HEK293T (cell line): ENCODE measurements around the gene TRERF1.
A peak's percentile ranks its signal among the peaks of the same experiment; 100 is the strongest.

ENCODE experiments used
- CTCF ChIA-PET: fragments of 350-600 bp; formaldehyde crosslinking; extraction: SDS; loops from one replicate; lab custom pipeline; 2021; ENCODE audit warnings: antibody characterized with exemption, inconsistent platforms; lab: Yijun Ruan, JAX
- POLR2A ChIA-PET: fragments of 350-600 bp; formaldehyde crosslinking; extraction: SDS; loops from one replicate; lab custom pipeline; 2020; ENCODE audit warnings: antibody characterized with exemption, inconsistent platforms; lab: Yijun Ruan, JAX
- DNase-seq: peaks from one replicate; pipeline ENCODE4 v3.0.0; 2012; ENCODE audit warnings: mixed read lengths; ENCODE audit errors: extremely low spot score
- ARNT ChIP-seq: fragments of 450-650 bp; IDR thresholded peaks from 2 replicates; pipeline ENCODE4 v1.6.1; 2017; ENCODE audit warnings: mild to moderate bottlenecking
- BHLHE40 ChIP-seq: fragments of 450-650 bp; IDR thresholded peaks from 2 replicates; pipeline ENCODE4 v1.6.1; 2016; ENCODE audit warnings: mild to moderate bottlenecking, moderate library complexity, borderline replicate concordance
- CTBP1 ChIP-seq: fragments of 450-650 bp; IDR thresholded peaks from 2 replicates; pipeline ENCODE4 v1.6.1; 2016; ENCODE audit warnings: borderline replicate concordance
- ELF4 ChIP-seq: fragments of 450-650 bp; IDR thresholded peaks from 2 replicates; pipeline ENCODE4 v1.6.1; 2017; ENCODE audit warnings: antibody characterized with exemption
- FOXA1 ChIP-seq: fragments of 450-650 bp; IDR thresholded peaks from 2 replicates; pipeline ENCODE4 v1.6.1; 2016; ENCODE audit warnings: mild to moderate bottlenecking
- FOXK2 ChIP-seq: fragments of 450-650 bp; IDR thresholded peaks from 2 replicates; pipeline ENCODE4 v1.6.1; 2016; ENCODE audit warnings: mild to moderate bottlenecking
- FOXM1 ChIP-seq: fragments of 450-650 bp; IDR thresholded peaks from 2 replicates; pipeline ENCODE4 v1.6.1; 2017; ENCODE audit warnings: mild to moderate bottlenecking, borderline replicate concordance
- HDGF ChIP-seq: fragments of 450-650 bp; IDR thresholded peaks from 2 replicates; pipeline ENCODE4 v1.6.1; 2017; ENCODE audit warnings: antibody characterized with exemption, borderline replicate concordance
- L3MBTL2 ChIP-seq: fragments of 450-650 bp; conservative IDR thresholded peaks from 2 replicates; pipeline ENCODE4 v1.6.1; 2016; ENCODE audit warnings: mild to moderate bottlenecking
- LEF1 ChIP-seq: fragments of 450-650 bp; IDR thresholded peaks from 2 replicates; pipeline ENCODE4 v1.6.1; 2017; ENCODE audit warnings: mild to moderate bottlenecking, borderline replicate concordance
- NFRKB ChIP-seq: fragments of 450-650 bp; IDR thresholded peaks from 2 replicates; pipeline ENCODE4 v1.6.1; 2016; ENCODE audit warnings: mild to moderate bottlenecking, moderate library complexity
- PKNOX1 ChIP-seq: fragments of 450-650 bp; IDR thresholded peaks from 2 replicates; pipeline ENCODE4 v1.6.1; 2016
- SP1 ChIP-seq: fragments of 450-650 bp; IDR thresholded peaks from 2 replicates; pipeline ENCODE4 v1.6.1; 2017
- SUZ12 ChIP-seq: fragments of 450-650 bp; IDR thresholded peaks from 2 replicates; pipeline ENCODE4 v1.6.1; 2016; ENCODE audit warnings: mild to moderate bottlenecking
- TARDBP ChIP-seq: fragments of 450-650 bp; IDR thresholded peaks from 2 replicates; pipeline ENCODE4 v1.6.1; 2016
- ZNF384 ChIP-seq: fragments of 450-650 bp; IDR thresholded peaks from 2 replicates; pipeline ENCODE4 v1.6.1; 2016

Gene TRERF1

GRCh38 chr6:42179261-42179944 lies 272.3 kb downstream of the TRERF1 start:
- no peak for DNase-seq
- CTCF ChIA-PET: interaction anchor here (0.6 to 0.9 kb wide), 2 partner anchors 11 to 35 kb away, joined by 3 to 4 read pairs; no protein-coding TSS in a partner anchor
- POLR2A ChIA-PET: interaction anchor here (1.4 kb wide), 1 partner anchor 35 kb away, joined by 3 read pairs; no protein-coding TSS in a partner anchor

GRCh38 chr6:42177514-42178364 lies 274.0 kb downstream of the TRERF1 start:
- CTCF ChIA-PET: interaction anchor here (0.6 kb wide), 1 partner anchor 281 kb away, joined by 5 read pairs; no protein-coding TSS in a partner anchor
- POLR2A ChIA-PET: no interaction called here
- DNase-seq: no peak
- TF ChIP-seq PKNOX1: peak; percentile 35; the same call in 1 of the 2 replicates
- no peak for TF ChIP-seq SP1

More at GRCh38 chr6:42179261-42179944, 272.3 kb downstream of the TRERF1 start:
- TF ChIP-seq LEF1 (no peak), FOXK2 (no peak), SP1 (no peak), PKNOX1 (no peak)

GRCh38 chr6:42176981-42177380 lies 274.7 kb downstream of the TRERF1 start:
- TF ChIP-seq NFRKB (no peak), TARDBP (no peak), FOXA1 (no peak), ELF4 (no peak), PKNOX1 (no peak), FOXK2 (no peak), ARNT (no peak), L3MBTL2 (no peak), FOXM1 (no peak), ZNF384 (no peak), HDGF (no peak), LEF1 (no peak)
- no peak for DNase-seq
- CTCF ChIA-PET: interaction anchor here (0.6 kb wide), 1 partner anchor 281 kb away, joined by 5 read pairs; no protein-coding TSS in a partner anchor
- POLR2A ChIA-PET: no interaction called here

- no peak for DNase-seq
- ChIA-PET POLR2A (no interaction called here), CTCF (interaction anchor here (0.7 kb wide), 1 partner anchor 17 kb away, joined by 3 read pairs; no protein-coding TSS in a partner anchor)
- TF ChIP-seq CTBP1: no peak
- no peak for TF ChIP-seq ZNF384
- TF ChIP-seq HDGF: no peak
- TF ChIP-seq BHLHE40: no peak
- TF ChIP-seq SP1: no peak
- TF ChIP-seq SUZ12: no peak
- no peak for TF ChIP-seq FOXM1
- no peak for TF ChIP-seq FOXK2
- TF ChIP-seq FOXA1: no peak
- no peak for TF ChIP-seq TARDBP
- no peak for TF ChIP-seq LEF1
- TF ChIP-seq L3MBTL2: no peak
- no peak for TF ChIP-seq NFRKB
- TF ChIP-seq ARNT: no peak
- no peak for TF ChIP-seq PKNOX1
- no peak for TF ChIP-seq ELF4
These were observed 275.9 kb downstream of the TRERF1 start for GRCh38 chr6:42175860-42176259.
